Kidney tubule cell (primary cell): ENCODE measurements around the gene SGK1.
A peak's percentile ranks its signal among the peaks of the same experiment; 100 is the strongest.

Experiments
- DNase-seq: peaks from one replicate; pipeline ENCODE4 v3.0.0-alpha.2; 2018; ENCODE audit warnings: low spot score

Gene SGK1

DNA sequence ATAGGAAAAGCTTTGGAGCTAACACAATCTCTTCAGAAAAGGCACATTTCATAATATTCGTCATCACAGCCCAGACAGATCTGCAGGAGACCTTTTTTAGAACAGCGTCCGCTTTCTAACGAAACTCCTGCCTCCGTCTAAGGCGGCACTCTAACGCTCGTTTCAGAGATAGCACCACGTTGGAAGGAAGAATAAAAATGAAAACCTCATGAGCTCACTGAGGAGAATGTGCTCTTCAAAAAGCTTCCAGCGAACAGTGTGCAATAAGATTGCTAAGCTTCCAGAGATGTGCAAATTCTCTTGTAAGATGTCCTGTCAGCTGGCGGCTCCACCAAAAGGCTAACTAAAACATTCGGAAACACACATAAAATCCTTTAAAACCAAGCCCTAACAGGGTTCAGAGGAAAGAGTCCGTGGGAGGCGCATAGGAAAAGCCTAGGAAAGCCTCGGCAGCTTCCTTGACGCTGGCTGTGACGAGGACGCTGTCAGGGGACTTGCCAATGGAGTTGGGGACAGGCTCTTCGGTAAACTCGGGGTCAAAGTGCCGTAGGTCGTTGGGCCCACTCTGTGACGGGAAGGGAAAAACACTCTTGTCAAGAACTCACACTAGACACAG is 147.9 kb downstream of the SGK1 start:
- no peak for DNase-seq

DNA sequence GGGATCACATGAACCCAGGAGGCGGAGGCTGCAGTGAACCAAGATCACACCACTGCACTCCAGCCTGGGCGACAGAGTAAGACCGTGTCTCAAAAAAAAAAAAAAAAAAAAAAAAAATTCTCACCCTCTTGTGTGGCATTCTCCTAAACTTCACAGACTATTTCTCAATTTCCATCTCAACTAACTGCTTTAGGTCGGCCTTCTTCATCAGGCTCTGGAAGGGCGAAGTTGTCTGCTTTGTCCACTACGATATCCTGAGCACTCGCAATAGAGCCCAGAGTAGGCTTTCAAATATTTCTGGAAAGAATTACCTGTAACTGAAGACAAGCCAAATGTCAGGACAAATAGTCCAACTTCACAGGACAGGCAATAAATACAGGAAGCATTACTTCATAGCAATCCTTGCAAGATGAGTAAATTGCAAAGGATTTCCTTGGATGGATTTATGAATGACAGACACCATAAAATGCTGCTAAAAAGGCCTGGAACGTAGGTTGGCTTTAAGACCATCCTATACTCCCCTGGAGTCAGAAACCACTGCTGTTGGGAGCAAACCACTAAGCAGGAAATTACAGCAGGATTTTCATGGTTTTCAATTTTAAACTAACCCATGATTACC is 149.2 kb downstream of the SGK1 start:
- peak; percentile 14 for DNase-seq

- no peak for DNase-seq
Measured at GRCh38 chr6:134166511-134167261, 151.2 kb downstream of the SGK1 start.

GRCh38 chr6:134165561-134166201 is 152.2 kb downstream of the SGK1 start:
- DNase-seq: no peak

DNA sequence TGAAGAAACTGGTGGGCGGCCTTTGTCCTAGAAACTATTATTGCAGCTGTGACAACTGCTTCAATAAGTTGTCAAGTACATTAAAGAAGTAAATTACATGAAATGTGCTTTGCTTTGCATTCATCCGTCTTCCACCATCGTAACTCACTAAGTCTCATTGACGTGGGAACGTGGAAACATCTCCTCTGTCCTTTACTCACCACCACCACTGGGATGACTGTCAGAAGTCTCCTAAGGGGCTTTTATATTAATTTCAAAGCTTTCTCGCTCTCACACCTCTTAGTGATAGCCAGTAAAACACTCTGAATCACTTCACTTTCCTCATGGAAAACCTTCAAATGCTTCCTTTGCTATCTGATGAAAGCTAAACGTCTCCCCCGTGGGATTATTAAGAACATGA is 153.6 kb downstream of the SGK1 start:
- no peak for DNase-seq

- DNase-seq: no peak
Measured at GRCh38 chr6:134162932-134163331, 155.0 kb downstream of the SGK1 start.

- DNase-seq: peak; percentile 80
Measured at GRCh38 chr6:134161041-134161440, 156.9 kb downstream of the SGK1 start.

DNA sequence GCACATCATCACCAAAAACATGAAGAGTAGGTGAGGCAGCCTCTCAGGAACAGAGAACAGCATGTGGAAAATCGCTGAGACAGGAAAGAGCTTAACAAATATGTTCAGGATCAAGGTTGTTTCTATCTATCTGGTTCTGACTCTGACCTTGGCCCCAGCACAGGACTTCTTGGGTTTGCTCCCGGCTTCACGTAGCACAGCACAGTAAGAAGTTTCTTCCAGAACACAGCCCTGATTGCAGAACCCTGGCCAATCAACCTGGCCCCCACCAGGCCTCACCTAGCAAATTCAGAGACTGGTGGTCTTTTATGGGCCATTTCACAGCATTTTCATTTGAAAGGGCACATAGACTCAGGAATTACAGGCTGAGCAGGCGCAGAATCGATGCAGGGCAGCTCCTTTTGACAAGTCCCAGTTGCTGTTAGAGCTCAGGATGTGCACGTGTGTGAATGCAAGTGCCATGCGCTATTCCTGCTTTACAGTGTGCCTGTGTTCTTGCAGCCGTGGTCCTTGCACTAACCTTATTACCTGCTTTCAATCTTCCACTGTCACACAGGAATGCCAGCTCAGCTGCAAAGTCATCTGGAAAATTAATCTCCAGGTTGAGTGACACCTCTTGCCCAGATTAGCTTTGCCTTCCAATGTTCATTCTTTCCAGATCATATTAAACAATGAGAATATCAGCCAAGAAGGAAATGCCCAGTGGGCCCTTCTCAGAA is 165.0 kb downstream of the SGK1 start:
- no peak for DNase-seq

DNA sequence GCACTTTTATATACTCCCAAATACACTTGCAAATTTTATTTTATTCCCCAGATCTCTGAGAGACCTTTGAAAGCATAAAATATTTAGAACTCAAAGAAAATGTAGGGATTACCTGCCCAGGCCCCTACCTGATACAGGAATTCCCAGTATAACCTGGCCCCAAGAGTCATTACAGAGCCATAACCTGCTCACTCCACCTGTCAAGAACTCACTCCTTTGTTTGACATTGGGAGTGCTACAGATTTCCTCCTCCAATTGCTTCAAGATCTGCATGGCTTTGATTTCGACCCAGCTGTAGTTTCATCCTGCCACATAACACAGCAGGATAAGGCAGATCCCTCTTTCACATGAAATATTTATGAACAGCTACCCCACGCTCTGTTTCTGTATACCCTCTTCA is 169.3 kb downstream of the SGK1 start:
- DNase-seq: no peak

DNA sequence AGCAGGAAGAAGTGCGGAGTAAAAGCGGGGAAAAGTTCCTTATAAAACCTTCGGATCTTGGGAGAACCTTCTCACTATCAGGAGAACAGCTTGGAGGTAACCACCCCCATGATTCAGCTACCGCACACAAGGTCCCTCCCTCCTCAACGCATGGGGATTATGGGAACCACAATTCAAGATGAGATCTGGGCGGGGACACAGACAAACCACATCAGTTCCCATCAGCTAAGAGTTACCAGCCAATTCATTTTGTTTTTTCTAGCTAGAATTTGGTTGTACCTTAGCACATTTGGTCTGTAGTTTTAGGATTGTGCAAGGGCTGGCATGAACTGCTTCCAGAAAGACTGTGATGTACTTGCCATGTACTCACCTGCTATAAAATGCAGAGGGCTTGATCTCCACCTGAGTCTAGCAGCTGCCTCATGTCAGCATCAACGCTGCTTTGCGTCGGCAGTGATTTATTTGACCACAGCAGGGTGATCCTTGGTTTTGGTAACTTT is 170.8 kb downstream of the SGK1 start:
- DNase-seq: no peak

- no peak for DNase-seq
Measured at GRCh38 chr6:134146268-134147033, 171.5 kb downstream of the SGK1 start.

- no peak for DNase-seq
Measured at GRCh38 chr6:134145786-134146185, 172.1 kb downstream of the SGK1 start.

GRCh38 chr6:134138226-134138975 is 179.5 kb downstream of the SGK1 start:
- no peak for DNase-seq

GRCh38 chr6:134134654-134135053 is 183.3 kb downstream of the SGK1 start:
- DNase-seq: no peak

DNA sequence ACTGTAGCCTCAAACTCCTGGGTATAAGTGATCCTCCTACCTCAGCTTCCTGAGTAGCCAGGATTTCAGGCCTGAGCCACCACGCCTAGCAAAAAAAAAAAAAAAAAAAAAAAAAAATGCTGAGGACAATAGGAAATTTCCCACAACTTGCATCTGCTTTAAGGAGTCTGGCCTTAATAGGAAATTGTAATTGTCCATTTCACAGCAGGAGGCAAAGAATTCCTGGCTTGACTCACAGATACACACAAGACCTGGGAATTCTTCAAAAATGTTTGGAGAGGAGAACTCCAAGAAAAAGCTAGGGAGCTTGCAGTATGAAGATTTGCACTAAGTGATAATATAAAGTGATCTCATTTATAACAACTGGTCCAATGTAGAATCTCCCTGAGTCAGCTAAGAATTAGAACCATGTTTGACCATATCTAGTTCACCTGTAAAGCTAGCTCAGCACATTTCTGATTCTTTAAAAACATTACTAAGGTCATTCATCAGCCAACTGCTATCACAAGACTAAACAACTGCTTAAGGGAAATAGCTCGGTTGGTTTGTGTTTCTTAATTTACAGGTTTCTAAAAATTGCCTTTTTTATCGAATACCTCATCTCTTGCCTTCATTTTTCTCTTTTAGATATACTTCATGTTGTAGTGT is 185.3 kb downstream of the SGK1 start:
- DNase-seq: peak; percentile 76

DNA sequence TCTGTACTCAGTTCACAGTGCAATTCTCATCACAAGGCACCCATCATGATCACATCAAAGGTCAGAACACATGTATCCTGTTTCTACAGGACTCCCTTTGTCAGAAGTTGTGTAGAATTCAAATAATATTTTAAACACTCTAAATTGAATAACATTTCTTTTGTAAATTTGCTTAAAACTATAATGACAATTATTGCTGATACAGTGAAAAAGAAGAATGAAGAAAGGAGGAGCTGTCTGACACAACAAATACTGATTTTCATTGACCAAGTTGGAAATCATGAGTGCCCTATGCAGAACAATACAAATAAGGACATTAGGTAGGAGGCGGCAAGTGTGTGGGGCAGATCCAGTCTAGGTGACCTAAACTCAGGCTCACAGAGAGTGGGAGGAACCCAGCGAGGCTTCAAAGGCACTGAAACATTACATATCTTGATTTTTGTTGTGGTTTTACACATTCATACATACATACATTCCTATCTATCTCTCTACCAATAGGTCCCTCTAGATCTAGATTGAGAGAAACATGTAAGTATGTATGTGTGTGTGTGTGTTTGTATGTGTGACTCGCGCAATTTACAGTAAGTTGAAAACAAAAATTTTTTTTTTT is 186.3 kb downstream of the SGK1 start:
- DNase-seq: no peak

DNA sequence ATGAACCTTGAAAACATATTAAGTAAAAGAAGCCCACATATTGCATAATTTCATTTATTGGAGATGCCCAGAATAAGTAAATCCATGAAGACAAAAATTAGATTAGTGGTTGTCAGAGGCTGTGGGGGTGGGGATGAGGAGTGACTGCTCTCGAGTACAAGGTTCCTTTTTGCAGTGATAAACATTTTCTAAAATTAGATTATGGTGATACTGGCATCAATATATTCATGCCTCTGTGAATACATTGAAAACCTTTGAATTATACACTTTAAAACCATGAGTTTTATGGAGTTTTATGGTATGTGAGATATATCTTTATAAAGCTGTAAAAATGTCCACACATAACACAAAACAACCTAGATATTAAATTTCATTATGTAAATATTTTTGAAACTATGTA is 189.8 kb downstream of the SGK1 start:
- DNase-seq: no peak

DNA sequence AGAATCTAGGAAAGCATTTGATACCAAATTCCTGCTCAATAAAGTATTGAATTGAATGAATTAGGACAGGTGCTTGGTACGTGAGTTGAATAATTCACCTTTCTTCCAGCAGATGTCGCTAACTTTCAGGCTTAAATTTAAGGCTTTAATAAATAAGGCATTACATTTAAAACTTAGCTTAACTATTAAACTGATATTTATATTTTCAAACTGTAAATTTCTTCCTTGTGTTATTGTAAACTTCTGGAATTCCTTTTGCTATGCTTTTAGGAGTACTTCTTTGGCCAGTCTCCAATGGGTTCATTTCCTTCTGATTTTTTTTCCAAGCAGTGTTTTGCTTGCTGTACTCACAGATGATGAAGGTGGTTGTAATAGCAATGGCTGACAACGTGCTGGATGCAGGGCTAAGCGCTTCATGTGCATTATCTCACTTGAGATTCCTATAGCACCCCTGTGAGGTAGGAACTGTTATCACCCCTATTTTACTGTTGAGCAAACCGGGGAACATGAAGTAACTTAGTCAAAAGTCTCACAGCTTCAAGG is 194.2 kb downstream of the SGK1 start:
- peak; percentile 68 for DNase-seq

DNA sequence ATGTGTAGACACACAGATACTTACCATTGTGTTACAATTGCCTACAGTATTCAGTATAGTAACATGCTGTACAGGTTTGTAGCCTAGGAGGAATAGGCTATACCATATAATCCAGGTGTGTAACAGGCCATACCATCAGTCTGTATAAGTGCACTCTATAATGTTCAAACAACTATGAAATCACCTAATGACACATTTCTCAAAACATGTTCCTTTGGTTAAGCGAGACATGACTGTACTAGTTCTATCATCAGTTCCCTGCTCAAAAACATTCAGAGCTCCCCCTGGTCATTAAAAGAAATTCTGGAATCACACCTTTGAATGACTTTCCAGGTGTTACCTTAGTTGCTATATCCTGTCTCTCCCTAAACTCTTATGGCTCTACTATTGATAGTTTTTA is 195.1 kb downstream of the SGK1 start:
- DNase-seq: no peak
